Mesenchymal stem cell (in vitro differentiated cells and primary cell): ENCODE measurements around the gene PAGR1. TPM values are rescaled to one million over a fixed set of nuclear protein-coding genes. Genes with fewer than 3 reads are reported as not detected.

Experiments used
- small RNA-seq: library from polyadenylated mRNA; stranded (forward); fragments of <200 nt; extraction: miRNeasy Mini kit (QIAGEN cat#:217004); gene quantifications from one replicate; pipeline ENCODE3, GENCODE V24; 2013; ENCODE audit warnings: low read depth

PAGR1 gene

Small RNA genes within 50 kb of the gene (small RNA-seq; reads per million reads assigned to genes)
- gene AC009133.6: not detected
- gene AC120114.4: not detected
